NCI-H510A treated with DMSO at 0.1 percent for 48 hours (cell line): Measurements from ENCODE around the gene HINT3.
"Not testable (repeated sequence)": the region's sequence is repeated elsewhere in the genome, so short reads cannot be mapped to it uniquely, and the experiment has no call there.

Experiments used
- DNase-seq: peaks from one replicate; lab custom pipeline; 2025; lab: John Stamatoyannopoulos, UW

Gene HINT3

GRCh38 chr6:125940247-125941041, 16.1 kb upstream of the HINT3 start:
- DNase-seq, result no peak

GRCh38 chr6:125942672-125943527, 13.7 kb upstream of the HINT3 start:
- no peak for DNase-seq

DNA sequence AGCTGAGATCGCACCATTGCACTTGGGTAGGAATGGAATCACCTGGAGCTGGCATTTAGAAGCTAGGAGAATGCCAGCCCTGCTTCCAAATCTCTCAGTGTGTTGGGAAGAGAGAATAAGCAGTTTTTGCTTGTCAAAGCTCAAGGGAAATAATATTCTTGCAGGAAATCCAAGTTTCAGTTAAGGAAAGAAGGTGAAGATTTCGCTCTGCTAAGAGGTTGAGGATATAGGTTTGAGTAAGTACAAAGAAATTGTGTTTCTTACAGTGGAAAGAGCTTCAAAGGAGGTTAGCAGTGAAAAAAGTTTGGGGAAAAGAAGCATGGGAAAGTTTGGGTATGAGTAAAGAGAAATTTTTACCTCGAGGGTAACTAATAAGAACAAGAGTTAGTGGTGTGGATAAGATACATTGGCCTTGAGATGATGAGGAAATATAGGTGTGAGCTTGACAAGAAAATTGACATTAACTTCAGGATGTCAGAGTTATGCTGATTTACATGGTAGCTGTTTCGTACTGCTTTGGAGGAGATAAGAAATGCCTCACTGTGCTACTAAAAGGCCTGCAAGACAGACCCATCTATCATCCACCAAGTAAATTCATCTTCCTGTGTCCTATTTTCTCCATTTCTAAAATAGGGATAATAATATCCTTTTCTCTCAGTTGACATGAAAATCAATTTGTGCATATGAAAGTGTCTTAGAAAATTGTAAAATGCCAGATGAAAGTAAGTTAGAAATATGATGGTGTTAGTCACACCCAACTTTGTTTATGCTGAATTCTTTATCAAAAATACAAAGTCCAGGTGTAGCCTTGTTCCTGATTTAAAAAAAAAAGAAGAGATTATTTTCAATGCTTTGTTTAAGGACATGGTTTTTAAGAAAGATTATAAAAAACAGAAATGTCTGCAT, 12.8 kb upstream of the HINT3 start:
- DNase-seq, result no peak

DNA sequence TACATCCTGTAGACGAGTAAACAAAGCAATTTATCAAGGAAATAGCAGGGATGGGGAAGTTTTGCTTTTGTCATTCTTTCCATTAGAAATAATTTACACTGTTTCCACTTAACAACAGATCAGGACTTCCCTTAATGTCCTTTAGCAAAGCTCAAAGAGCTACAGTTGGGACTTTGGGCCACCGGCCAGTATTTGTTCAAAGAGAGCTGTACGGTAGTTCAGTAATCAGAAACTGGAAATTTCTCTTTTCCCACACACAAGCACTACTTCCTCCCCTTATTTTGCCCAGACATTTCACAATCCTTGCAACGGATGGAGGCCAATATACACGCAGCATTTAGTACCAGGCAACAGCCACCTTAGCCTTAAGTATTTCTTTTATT, 12.1 kb upstream of the HINT3 start:
- no peak for DNase-seq

- DNase-seq, result no peak
These were observed 11.7 kb upstream of the HINT3 start for GRCh38 chr6:125944896-125945295.

- DNase-seq, result no peak
These were observed 11.0 kb upstream of the HINT3 start for GRCh38 chr6:125945378-125946141.

DNA sequence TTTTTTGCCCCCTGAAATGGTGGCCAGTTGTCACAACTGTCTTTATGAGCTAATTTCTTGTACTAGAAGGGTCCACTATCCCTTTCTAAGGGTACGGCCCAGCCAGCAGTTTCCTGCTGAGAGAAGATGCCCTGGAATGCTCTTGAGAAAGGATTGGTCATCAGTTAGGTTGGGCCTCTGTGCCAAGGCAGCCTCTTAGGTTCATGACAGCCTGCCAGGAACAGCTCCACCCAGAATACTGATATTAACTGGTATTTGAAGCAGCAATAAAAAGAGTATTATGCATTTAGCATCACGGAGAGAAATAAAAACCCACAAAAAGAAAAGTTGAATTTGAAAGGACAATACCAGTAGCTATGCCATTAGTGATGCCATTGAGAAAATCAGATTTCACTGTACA, 9.0 kb upstream of the HINT3 start:
- no peak for DNase-seq

- no peak for DNase-seq
These were observed 8.1 kb upstream of the HINT3 start for GRCh38 chr6:125948455-125948854.

GRCh38 chr6:125949069-125949468, 7.5 kb upstream of the HINT3 start:
- no peak for DNase-seq

DNA sequence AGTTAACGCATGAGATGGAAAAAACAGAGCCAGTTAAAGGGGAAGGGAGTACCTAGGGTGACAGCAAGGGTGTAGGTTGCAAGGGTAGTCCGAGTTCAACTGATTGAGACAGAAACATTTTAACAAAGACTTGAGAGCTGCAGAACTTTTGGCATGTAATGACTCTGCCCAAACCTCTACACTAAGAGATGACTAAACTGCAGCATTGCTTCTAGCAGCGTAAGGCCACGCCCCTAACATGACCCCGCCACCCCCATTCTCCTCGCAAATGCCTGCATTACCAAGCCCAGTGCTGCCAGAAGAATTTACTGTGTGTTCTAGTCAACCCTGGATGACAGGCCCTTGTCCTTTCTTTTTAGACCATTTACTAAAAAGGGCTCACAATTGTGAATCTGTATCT, 6.3 kb upstream of the HINT3 start:
- no peak for DNase-seq

- DNase-seq, result not testable (repeated sequence)
These were observed 5.9 kb upstream of the HINT3 start for GRCh38 chr6:125950716-125951115.

DNA sequence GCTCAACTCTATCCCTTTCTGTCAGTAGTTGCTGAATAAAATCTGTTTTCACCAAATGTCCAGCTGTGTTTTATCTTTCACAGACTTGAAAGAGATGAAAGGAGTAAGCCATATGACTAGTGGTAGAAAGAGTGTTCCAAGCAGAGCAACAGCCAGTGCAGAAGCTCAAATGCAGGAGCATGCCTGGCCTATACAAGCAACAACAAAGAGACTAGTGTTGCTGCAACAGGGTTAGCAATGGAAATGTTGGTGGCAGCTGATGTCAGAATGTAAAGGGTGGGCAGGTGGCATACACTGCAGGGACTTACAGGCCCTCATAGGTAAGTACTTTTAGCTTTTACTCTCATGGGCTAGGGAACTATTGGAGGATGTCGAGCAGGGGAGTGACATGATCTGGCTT, 5.2 kb upstream of the HINT3 start:
- no peak for DNase-seq

- DNase-seq, result peak; percentile 30
These were observed 3.6 kb upstream of the HINT3 start for GRCh38 chr6:125952764-125953501.

- DNase-seq, result peak; percentile 41
These were observed 3.1 kb upstream of the HINT3 start for GRCh38 chr6:125953502-125953875.

DNA sequence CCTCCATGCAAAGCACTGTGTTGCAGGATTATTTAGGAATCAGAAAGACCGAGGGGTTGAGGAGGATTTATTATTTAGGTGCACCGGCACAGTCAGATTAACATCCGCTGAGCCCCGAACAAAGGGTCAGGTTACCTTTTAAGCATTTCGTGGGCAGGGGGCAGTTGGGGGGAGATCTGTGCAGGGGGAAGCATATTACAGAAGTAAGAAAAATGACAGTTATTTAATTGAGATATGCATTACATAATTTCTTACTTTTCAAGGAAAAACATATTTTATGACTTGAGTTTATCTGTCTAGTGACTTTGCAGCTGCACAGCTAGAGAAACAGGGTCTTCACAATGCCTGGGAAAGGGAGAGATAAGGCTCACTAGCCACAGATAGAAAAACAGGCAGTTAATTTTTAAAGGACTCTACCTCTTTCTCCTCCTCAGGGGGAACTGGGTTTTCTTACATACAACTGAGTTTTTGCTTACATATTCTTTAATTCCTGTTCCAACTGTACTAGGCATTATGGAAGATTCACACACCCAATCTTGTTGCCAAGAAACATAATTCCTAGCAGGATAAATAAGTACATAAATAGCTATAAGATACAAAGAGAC, 1.7 kb upstream of the HINT3 start:
- DNase-seq, result no peak

GRCh38 chr6:125955973-125956372, 597 bp upstream of the HINT3 start:
- peak; percentile 2 for DNase-seq

DNA sequence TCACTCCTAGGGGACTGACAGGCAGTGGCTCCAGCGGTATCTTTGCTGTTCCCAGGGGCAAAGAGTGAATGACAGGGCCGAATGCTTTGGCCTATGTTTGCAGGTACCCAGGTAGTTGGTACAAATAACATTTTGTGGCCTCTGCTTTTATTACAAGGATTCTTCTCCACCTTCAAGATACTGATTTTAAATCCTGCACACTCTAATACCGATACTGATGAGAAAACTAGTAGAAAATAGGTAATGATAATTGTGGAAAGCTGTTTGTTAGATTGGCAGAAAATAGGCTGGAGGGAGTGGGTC, 772 bp downstream of the HINT3 start:
- no peak for DNase-seq

DNA sequence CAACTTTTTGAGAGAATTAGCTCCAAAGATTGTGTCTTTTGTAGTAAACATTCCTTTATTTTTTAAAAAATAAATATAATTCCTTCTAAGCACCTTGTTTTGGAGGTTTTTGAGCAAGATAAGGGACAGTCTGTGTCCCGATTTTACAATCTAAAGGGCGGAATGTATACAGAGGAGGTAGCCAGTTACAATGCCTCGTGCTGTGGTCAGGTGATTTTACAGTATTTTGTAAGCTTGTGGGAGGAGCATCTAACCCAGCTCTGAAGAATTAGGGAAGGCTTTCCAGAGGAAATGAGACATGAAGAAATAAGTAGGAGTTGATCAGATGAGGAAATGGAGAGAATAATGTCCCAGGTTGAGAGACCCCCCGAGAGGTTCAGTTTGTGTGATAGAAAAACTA, 1.3 kb downstream of the HINT3 start:
- DNase-seq, result no peak

- DNase-seq, result no peak
These were observed 2.5 kb downstream of the HINT3 start for GRCh38 chr6:125959041-125959440.

GRCh38 chr6:125961117-125961516, 4.5 kb downstream of the HINT3 start:
- DNase-seq, result no peak
